Heart left ventricle (tissue), 16 donors: ENCODE results near the gene LUC7L3. TPM values are rescaled to one million over a fixed set of nuclear protein-coding genes. Genes with fewer than 3 reads are reported as not detected.

Source experiments
- ATAC-seq, 4 donors: fragments of 200-7000 bp; cut with Tn5 transposase; one replicate each; pipeline ENCODE4 v1.9.1; 2020 to 2022; ENCODE audit warnings: moderate library complexity in 4 of 4, mild to moderate bottlenecking in 3 of 4, moderate number of reproducible peaks in 1 of 4
- DNase-seq, 5 donors: peaks; one replicate each; pipeline ENCODE4 v3.0.0-alpha.2; 2020
- H3K27ac ChIP-seq, 12 donors: fragments of 200-600 bp; sonication (generic) in 4 of 12; one replicate each; pipeline versions ENCODE4 v1.5.0 to v1.8.0; 2016 to 2022; ENCODE audit warnings: mild to moderate bottlenecking in 2 of 12
- H3K27me3 ChIP-seq, 9 donors: fragments of 200-600 bp; sonication (generic) in 2 of 9; one replicate each; pipeline versions ENCODE4 v1.5.1 to v1.8.0; 2016 to 2022; ENCODE audit warnings: mild to moderate bottlenecking in 3 of 9
- H3K36me3 ChIP-seq, 9 donors: fragments of 200-600 bp; sonication (generic) in 2 of 9; one replicate each; pipeline versions ENCODE4 v1.5.0 to v1.8.0; 2018 to 2022; ENCODE audit warnings: mild to moderate bottlenecking in 2 of 9
- H3K4me1 ChIP-seq, 12 donors: fragments of 200-600 bp; sonication (generic) in 4 of 12; one replicate each; pipeline versions ENCODE4 v1.5.0 to v1.8.0; 2016 to 2022; ENCODE audit warnings: mild to moderate bottlenecking in 3 of 12
- H3K4me3 ChIP-seq, 12 donors: fragments of 200-600 bp; sonication (generic) in 4 of 12; one replicate each; pipeline versions ENCODE4 v1.5.0 to v1.8.0; 2017 to 2022; ENCODE audit warnings: mild to moderate bottlenecking in 9 of 12, moderate library complexity in 4 of 12
- H3K9me3 ChIP-seq, 12 donors: fragments of 200-600 bp; sonication (generic) in 4 of 12; one replicate each; pipeline versions ENCODE4 v1.5.0 to v1.8.0; 2016 to 2022; ENCODE audit warnings: mild to moderate bottlenecking in 1 of 12
- POLR2A ChIP-seq, 2 donors: fragments of 450-650 bp; IDR thresholded peaks; one replicate each; pipeline ENCODE4 v1.6.1; 2017; ENCODE audit warnings: antibody characterized with exemption in 2 of 2, mild to moderate bottlenecking in 2 of 2, moderate library complexity in 2 of 2
- WGBS, 4 donors: extraction: QIAGEN DNeasy Blood & Tissue Kit in 2 of 4; methylation state at CpG; one replicate each; pipeline versions ENCODE4 v1.1.5 to v1.1.7; 2013 to 2018; 5-methylcytosine and 5-hydroxymethylcytosine counted together
- intact Hi-C, 10 donors: fragments of 100-400 bp; cut with DNase I; formaldehyde crosslinking; loops; one replicate each; pipeline versions ENCODE4 v1.11.1 to v1.14.2; 2022
- polyA plus RNA-seq, 2 donors: library from polyadenylated mRNA; stranded (reverse); fragments of 200-250 nt; gene quantifications; one replicate each; pipeline ENCODE4 v1.2.3, GENCODE V29; 2013
- total RNA-seq, 9 donors: library from RNA; depleted of rRNA in 2 of 9; stranded (reverse); fragments of >200 nt in 2 of 9; fragmentation: NEBNext Ultra II Directional in 3 of 9; extraction: Animal tissue kit (Norgen Biotek cat#: 25700) in 3 of 9; gene quantifications; one replicate each; pipeline versions ENCODE4 v1.1.0 to v1.2.4, GENCODE V29; 2016 to 2023
- TF ChIP-seq, protein P1 (sequence below), 12 donors: fragments of 200-600 bp; sonication (generic) in 4 of 12; IDR thresholded peaks; one replicate each; pipeline versions ENCODE4 v1.5.0 to v1.8.0; 2018 to 2022; ENCODE audit warnings: antibody characterized with exemption in 12 of 12, mild to moderate bottlenecking in 5 of 12
- donor health status: ischemic (EF 13 %, LVEDD 7.1; RV severe dilation, severe dysfunction).
- donor health status: healthy with polysubstance abuse.
- donor health status: DM: no; HTN: yes; CAD: no.
- donor health status: DM: no; HTN: no; CAD: no.
- donor health status: ischemic (EF 25% LVEDD 6.9; RV normal size, moderate dysfunction).
- donor health status: ischemic (EF 25% LVEDD 5.7; RV mildly dilated, moderate dysfunction).
- donor health status: healthy.
- donor health status: DM: yes; HTN: yes; CAD: no.
- donor health status: ischemic (EF 35%, LVEDD 5.7; RV mildly dilated, moderate dysfunction).
- donor health status: nonischemic (EF 11% LVEDD 7.7; RV severe dilation, severe dysfunction).
- donor health status: DM: yes; HTN: yes; CAD: no.
- donor health status: PGD.
- donor health status: ischemic (EF 29% LVEDD 5.4; RV normal size, mild dysfunction).
- donor health status: nonischemic (EF 23%, LVEDD 6.1; RV moderate dilation, normal function).

The LUC7L3 gene
- total and polyA plus RNA-seq, 11 donors, result 16.5 to 89.0 (median 52.1) TPM

DNA sequence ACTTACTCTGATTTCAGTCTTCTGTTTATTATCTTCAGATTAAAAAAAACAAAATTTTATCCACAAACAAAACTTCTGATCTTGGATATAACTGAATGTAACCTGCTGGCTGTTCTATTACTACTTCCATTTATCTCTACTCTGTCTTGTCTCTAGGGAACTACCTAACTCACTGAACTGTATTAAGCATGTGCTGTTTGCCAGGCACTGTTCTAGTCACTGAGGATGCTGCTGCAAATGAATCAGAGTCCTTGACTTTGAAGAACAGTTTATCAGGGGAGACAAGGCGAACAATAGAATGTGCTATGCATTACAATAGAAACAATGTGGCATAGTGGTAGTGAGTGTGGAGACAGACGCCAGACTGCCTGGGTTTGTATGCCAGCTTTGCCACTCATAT, 9.4 kb upstream of the LUC7L3 start:
- Histone ChIP-seq H3K4me3 (no peak overlapping the region), H3K36me3 (peaks cover 0 to 5% (median 0%) of the 10 kb centered on the region in 9 donors), H3K27me3 (no peaks in the 10 kb centered on the region), H3K4me1 (peaks cover 0 to 46% (median 30%) of the 10 kb centered on the region in 12 donors), H3K9me3 (no peaks in the 10 kb centered on the region), H3K27ac (peak overlapping the region in 6 of 12 donors; percentile 97 to 100 (median 98))
- WGBS, 4 donors, result 87 to 92% (median 90%) methylated on average over 2 of the region's 2 CpGs
- DNase-seq (no peak), ATAC-seq (no peak)
- no peak for TF ChIP-seq POLR2A (IDR thresholded peaks at IDR 0.05)
- TF ChIP-seq, protein P1, sequence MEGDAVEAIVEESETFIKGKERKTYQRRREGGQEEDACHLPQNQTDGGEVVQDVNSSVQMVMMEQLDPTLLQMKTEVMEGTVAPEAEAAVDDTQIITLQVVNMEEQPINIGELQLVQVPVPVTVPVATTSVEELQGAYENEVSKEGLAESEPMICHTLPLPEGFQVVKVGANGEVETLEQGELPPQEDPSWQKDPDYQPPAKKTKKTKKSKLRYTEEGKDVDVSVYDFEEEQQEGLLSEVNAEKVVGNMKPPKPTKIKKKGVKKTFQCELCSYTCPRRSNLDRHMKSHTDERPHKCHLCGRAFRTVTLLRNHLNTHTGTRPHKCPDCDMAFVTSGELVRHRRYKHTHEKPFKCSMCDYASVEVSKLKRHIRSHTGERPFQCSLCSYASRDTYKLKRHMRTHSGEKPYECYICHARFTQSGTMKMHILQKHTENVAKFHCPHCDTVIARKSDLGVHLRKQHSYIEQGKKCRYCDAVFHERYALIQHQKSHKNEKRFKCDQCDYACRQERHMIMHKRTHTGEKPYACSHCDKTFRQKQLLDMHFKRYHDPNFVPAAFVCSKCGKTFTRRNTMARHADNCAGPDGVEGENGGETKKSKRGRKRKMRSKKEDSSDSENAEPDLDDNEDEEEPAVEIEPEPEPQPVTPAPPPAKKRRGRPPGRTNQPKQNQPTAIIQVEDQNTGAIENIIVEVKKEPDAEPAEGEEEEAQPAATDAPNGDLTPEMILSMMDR (IDR thresholded peaks at IDR 0.05), result no peak
- intact Hi-C loops, result no loop called here

GRCh38 chr17:50710650-50711049, 8.8 kb upstream of the LUC7L3 start:
- ATAC-seq, result no peak
- TF ChIP-seq POLR2A (IDR thresholded peaks at IDR 0.05), result no peak
- TF ChIP-seq, protein P1 (IDR thresholded peaks at IDR 0.05), result no peak
- H3K4me1 ChIP-seq, result peaks cover 0 to 40% (median 30%) of the 10 kb centered on the region in 12 donors
- intact Hi-C loops, result no loop called here
- peaks cover 0 to 4% (median 0%) of the 10 kb centered on the region in 9 donors for H3K36me3 ChIP-seq
- WGBS, 4 donors, result 82 to 89% (median 87%) methylated on average over 4 of the region's 4 CpGs
- H3K27ac ChIP-seq, result no peak overlapping the region
- H3K27me3 ChIP-seq, result no peaks in the 10 kb centered on the region
- H3K9me3 ChIP-seq, result no peaks in the 10 kb centered on the region
- no peak for DNase-seq
- H3K4me3 ChIP-seq, result no peak overlapping the region

DNA sequence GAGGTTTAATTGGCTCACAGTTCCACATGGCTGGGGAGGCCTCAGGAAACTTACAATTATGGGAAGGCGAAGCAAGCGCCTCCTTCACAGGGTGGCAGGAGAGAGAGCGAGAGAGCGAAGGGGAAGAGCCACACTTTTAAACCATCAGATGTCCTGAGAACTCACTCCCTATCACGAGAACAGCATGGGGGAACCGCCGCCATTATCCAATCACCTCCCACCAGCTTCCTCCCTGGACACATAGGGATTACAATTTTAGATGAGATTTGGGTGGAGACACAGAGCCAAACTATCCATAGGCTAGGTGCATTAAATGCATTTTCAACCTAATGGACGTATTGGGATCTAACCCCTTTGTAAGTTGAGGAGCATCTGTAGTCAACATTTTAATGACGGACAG, 6.8 kb upstream of the LUC7L3 start:
- DNase-seq (no peak), ATAC-seq (no peak)
- H3K9me3 ChIP-seq, result no peaks in the 10 kb centered on the region
- no peak overlapping the region for H3K4me3 ChIP-seq
- H3K36me3 ChIP-seq, result no peaks in the 10 kb centered on the region
- no peaks in the 10 kb centered on the region for H3K27me3 ChIP-seq
- TF ChIP-seq, protein P1 (IDR thresholded peaks at IDR 0.05), result no peak
- no peak for TF ChIP-seq POLR2A (IDR thresholded peaks at IDR 0.05)
- H3K4me1 ChIP-seq, result peaks cover 0 to 41% (median 17%) of the 10 kb centered on the region in 12 donors
- intact Hi-C loops, result no loop called here
- H3K27ac ChIP-seq, result no peak overlapping the region
- 77 to 80% (median 79%) methylated on average over 9 of the region's 9 CpGs for WGBS, 4 donors

GRCh38 chr17:50715471-50715870, 3.9 kb upstream of the LUC7L3 start:
- intact Hi-C loops, result no loop called here
- WGBS, 4 donors, result 84 to 92% (median 86%) methylated on average over 3 of the region's 3 CpGs
- TF ChIP-seq, protein P1 (IDR thresholded peaks at IDR 0.05), result no peak
- no peak for TF ChIP-seq POLR2A (IDR thresholded peaks at IDR 0.05)

More at GRCh38 chr17:50715471-50715870, 3.9 kb upstream of the LUC7L3 start:
- Histone ChIP-seq H3K4me3 (no peak overlapping the region), H3K4me1 (peaks cover 0 to 15% (median 5%) of the 10 kb centered on the region in 12 donors), H3K36me3 (no peaks in the 10 kb centered on the region), H3K27ac (no peak overlapping the region), H3K27me3 (no peaks in the 10 kb centered on the region), H3K9me3 (no peaks in the 10 kb centered on the region)
- no peak for ATAC-seq
- no peak for DNase-seq
